Measurements from ENCODE around the gene MRPL10.

- TF ChIP-seq POLR2A (IDR thresholded peaks at IDR 0.05) (no peak), CTCF (IDR thresholded peaks at IDR 0.05) (no peak), POLR2AphosphoS5 (IDR thresholded peaks at IDR 0.05) (no peak), EP300 (IDR thresholded peaks at IDR 0.05) (no peak)
These were observed 7.7 kb upstream of the MRPL10 start for GRCh38 chr17:47839071-47839470.
